Natural killer cell (primary cell): Measurements from ENCODE around the gene AOPEP. TPM values are rescaled to one million over a fixed set of nuclear protein-coding genes. Genes with fewer than 3 reads are reported as not detected.

ENCODE experiments used
- ATAC-seq, 3 donors: fragments of 150-1000 bp in 2 of 3; fragments of 200-7000 bp in 1 of 3; cut with Tn5 transposase; 1 replicate in 1 of 3; 2 replicates in 2 of 3; pipeline ENCODE4 v1.10.0; 2021; ENCODE audit warnings: mild to moderate bottlenecking in 2 of 3, moderate library complexity in 2 of 3
- DNase-seq, 2 donors: peaks; one replicate each; pipeline versions ENCODE4 v3.0.0 to v3.0.0-alpha.2; 2013 to 2021; ENCODE audit warnings: mixed read lengths in 1 of 2
- H3K27ac ChIP-seq: one replicate; pipeline ENCODE4 v1.5.1; 2013; ENCODE audit warnings: mild to moderate bottlenecking, low read length
- H3K27me3 ChIP-seq: one replicate; pipeline ENCODE4 v1.6.1; 2013; ENCODE audit warnings: low read length; ENCODE audit not compliant: control insufficient read depth, insufficient read depth
- H3K36me3 ChIP-seq: one replicate; pipeline ENCODE4 v1.6.1; 2013; ENCODE audit warnings: low read length; ENCODE audit not compliant: control insufficient read depth, insufficient read depth
- H3K4me1 ChIP-seq: one replicate; pipeline ENCODE4 v1.6.1; 2013; ENCODE audit warnings: low read length; ENCODE audit not compliant: control insufficient read depth, insufficient read depth
- H3K4me3 ChIP-seq: one replicate; pipeline ENCODE4 v1.5.1; 2013; ENCODE audit warnings: low read length
- H3K9me3 ChIP-seq: one replicate; pipeline ENCODE4 v1.6.1; 2013; ENCODE audit warnings: low read length; ENCODE audit not compliant: control insufficient read depth, insufficient read depth
- H3K27ac Mint-ChIP-seq, 2 donors: one replicate each; pipeline ENCODE4 v1.8.0; 2022; ENCODE audit warnings: mild to moderate bottlenecking in 2 of 2, mixed read lengths in 2 of 2, moderate library complexity in 1 of 2
- H3K27me3 Mint-ChIP-seq, 2 donors: one replicate each; pipeline ENCODE4 v1.8.0; 2022; ENCODE audit warnings: low read depth in 2 of 2, mixed read lengths in 2 of 2
- H3K36me3 Mint-ChIP-seq: one replicate; pipeline ENCODE4 v1.8.0; 2022; ENCODE audit warnings: mixed read lengths
- H3K4me1 Mint-ChIP-seq, 2 donors: one replicate each; pipeline ENCODE4 v1.8.0; 2022; ENCODE audit warnings: mixed read lengths in 2 of 2
- H3K4me3 Mint-ChIP-seq: one replicate; pipeline ENCODE4 v1.8.0; 2022; ENCODE audit warnings: mild to moderate bottlenecking, moderate library complexity, mixed read lengths
- H3K9me3 Mint-ChIP-seq, 2 donors: one replicate each; pipeline ENCODE4 v1.8.0; 2022; ENCODE audit warnings: mixed read lengths in 2 of 2
- WGBS: methylation state at CpG from one replicate; pipeline ENCODE4 v1.1.7; 2013; ENCODE audit warnings: missing lambda C conversion rate; ENCODE audit not compliant: insufficient coverage; 5-methylcytosine and 5-hydroxymethylcytosine counted together
- intact Hi-C: fragments of 100-400 bp; cut with micrococcal nuclease; formaldehyde crosslinking; loops from one replicate; pipeline ENCODE4 v1.14.2; 2022
- total RNA-seq, 4 donors: library from RNA; stranded (reverse); fragments of 120-200 nt in 1 of 4; gene quantifications; one replicate each; pipeline versions ENCODE4 v1.2.3 to v1.2.4, GENCODE V29; 2013 to 2022
- TF ChIP-seq, protein P1 (sequence below): fragments of 200-600 bp; IDR thresholded peaks from one replicate; pipeline ENCODE4 v1.8.0; 2022; ENCODE audit warnings: antibody characterized with exemption

AOPEP gene
- total RNA-seq, 3 donors from 2014 or later (not counting 1 experiment from before 2014, with no cell fraction given), result 20.1 to 22.6 (median 20.6) TPM

DNA sequence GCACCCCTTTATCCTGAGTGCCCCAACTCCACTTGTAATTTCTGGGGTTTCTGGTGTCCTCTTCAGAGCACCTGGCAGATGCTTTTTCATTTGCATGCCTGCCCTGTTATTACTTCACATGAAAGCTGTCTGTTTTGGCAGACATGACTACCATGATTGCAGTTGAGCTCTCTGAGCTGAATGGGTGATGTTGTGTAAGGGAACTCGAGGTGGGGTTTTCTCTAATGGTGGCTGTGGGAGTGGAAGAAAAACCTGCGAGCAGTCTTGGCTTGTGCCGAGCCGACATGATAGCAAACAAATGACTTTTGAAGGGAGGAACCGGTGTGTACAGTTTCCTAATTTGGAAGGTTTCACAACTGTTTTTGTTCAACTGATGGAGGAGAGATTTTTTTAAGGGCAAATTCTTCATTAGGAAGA is 196.2 kb downstream of the AOPEP start:
- Histone ChIP-seq H3K4me1 (no peaks in the 10 kb centered on the region), H3K36me3 (no peaks in the 10 kb centered on the region), H3K27ac (no peak overlapping the region), H3K27me3 (no peaks in the 10 kb centered on the region), H3K9me3 (no peaks in the 10 kb centered on the region), H3K4me3 (no peak overlapping the region)
- 85% methylated on average over 5 of the region's 5 CpGs for WGBS
- Mint-ChIP-seq H3K4me3 (no peak overlapping the region), H3K27ac (peak overlapping the region in 1 of 2 donors; percentile 35), H3K4me1 (peaks cover 0 to 14% of the 10 kb centered on the region in 2 donors), H3K27me3 (no peaks in the 10 kb centered on the region), H3K9me3 (no peaks in the 10 kb centered on the region), H3K36me3 (no peaks in the 10 kb centered on the region)
- DNase-seq, result no peak
- intact Hi-C loops, result no loop called here
- TF ChIP-seq, protein P1, sequence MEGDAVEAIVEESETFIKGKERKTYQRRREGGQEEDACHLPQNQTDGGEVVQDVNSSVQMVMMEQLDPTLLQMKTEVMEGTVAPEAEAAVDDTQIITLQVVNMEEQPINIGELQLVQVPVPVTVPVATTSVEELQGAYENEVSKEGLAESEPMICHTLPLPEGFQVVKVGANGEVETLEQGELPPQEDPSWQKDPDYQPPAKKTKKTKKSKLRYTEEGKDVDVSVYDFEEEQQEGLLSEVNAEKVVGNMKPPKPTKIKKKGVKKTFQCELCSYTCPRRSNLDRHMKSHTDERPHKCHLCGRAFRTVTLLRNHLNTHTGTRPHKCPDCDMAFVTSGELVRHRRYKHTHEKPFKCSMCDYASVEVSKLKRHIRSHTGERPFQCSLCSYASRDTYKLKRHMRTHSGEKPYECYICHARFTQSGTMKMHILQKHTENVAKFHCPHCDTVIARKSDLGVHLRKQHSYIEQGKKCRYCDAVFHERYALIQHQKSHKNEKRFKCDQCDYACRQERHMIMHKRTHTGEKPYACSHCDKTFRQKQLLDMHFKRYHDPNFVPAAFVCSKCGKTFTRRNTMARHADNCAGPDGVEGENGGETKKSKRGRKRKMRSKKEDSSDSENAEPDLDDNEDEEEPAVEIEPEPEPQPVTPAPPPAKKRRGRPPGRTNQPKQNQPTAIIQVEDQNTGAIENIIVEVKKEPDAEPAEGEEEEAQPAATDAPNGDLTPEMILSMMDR, result no peak
- no peak for ATAC-seq

DNA sequence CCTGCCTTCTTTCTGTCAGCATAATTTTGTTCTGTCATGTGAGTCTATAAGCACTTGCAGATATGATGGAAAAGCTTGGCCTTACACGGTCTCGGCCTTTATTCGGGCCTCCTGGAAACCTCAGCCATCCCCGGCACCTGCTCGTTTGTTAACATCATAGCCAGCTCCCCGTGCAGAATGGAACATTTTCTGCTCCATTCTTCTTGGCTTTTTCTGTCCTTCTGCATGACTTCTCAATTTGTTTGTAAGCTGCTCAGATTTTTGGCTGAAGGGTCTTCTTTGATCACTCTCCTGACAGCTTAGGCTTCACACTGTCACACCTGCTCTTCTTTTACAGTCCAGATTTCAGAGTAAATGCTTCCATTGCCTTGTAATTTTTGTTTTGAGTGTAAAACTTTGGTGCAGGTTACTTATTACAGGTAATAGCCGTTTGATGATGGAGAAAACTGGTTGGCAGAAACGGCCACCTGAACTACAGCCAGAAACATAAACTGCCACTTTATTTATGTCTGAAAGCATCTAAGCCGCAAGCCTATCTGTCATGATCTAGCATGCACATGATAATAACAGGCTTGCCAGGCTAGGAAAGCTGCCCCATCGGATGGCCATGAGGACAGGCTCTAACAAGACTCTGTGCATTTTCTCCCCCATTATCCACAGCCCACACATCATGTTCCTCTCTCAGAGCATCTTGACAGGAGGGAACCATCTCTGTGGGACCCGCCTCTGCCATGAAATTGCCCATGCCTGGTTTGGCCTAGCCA is 197.0 kb downstream of the AOPEP start:
- WGBS, result 95% methylated on average over 11 of the region's 11 CpGs
- Mint-ChIP-seq H3K9me3 (no peaks in the 10 kb centered on the region), H3K27ac (no peak overlapping the region), H3K4me3 (no peak overlapping the region), H3K4me1 (peaks cover 0 to 11% of the 10 kb centered on the region in 2 donors), H3K27me3 (no peaks in the 10 kb centered on the region), H3K36me3 (no peaks in the 10 kb centered on the region)
- DNase-seq, result no peak
- no peaks in the 10 kb centered on the region for H3K9me3 ChIP-seq
- no peaks in the 10 kb centered on the region for H3K27me3 ChIP-seq
- TF ChIP-seq, protein P1, result no peak
- no peaks in the 10 kb centered on the region for H3K36me3 ChIP-seq
- H3K4me3 ChIP-seq, result no peak overlapping the region
- H3K4me1 ChIP-seq, result no peaks in the 10 kb centered on the region
- no peak for ATAC-seq
- H3K27ac ChIP-seq, result no peak overlapping the region
- intact Hi-C loops, result no loop called here

DNA sequence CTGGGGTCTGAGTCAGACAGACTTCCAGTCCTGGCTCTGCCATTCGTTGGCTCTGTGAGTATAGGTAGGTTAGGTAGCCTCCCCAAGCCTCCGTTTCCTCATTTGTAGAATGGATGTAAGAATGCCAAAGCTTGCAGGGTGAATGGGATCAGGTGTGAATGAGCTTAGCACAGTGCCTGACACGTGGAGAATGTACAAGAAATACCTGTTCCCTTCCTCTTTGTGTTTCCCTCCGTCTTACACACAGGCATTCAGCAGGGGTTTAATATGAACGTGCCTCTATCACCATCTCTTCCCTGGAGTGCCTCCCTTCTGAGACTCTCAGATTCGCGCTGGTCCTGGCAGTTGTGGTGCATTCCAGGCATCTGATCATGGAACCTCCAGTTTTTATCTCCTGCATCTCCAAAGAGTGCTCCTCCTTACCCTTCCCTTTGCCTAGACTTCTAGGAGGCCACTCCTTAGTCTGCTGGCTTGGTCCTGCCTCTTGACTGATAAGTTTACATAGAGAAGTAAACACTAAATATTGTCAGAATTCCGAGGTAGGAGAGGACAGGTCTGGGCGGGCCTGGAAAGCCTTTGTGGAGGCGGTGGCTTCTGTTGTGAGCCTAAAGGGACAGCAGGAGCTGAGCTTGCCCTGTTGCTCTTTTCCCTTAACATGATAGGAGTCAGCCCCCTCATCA is 199.4 kb downstream of the AOPEP start:
- no peak for DNase-seq

More for the DNA sequence above, 199.4 kb downstream of the AOPEP start:
- no peak overlapping the region for H3K27ac Mint-ChIP-seq
- H3K4me3 Mint-ChIP-seq, result no peak overlapping the region
- TF ChIP-seq, protein P1, result no peak
- Histone ChIP-seq H3K36me3 (no peaks in the 10 kb centered on the region), H3K4me1 (no peaks in the 10 kb centered on the region), H3K27me3 (no peaks in the 10 kb centered on the region), H3K27ac (no peak overlapping the region), H3K9me3 (no peaks in the 10 kb centered on the region), H3K4me3 (no peak overlapping the region)
- no peaks in the 10 kb centered on the region for H3K27me3 Mint-ChIP-seq
- no peak for ATAC-seq
- H3K36me3 Mint-ChIP-seq, result no peaks in the 10 kb centered on the region
- no peaks in the 10 kb centered on the region for H3K9me3 Mint-ChIP-seq
- 92% methylated on average over 10 of the region's 10 CpGs for WGBS
- intact Hi-C loops, result no loop called here
- H3K4me1 Mint-ChIP-seq, result peaks cover 0 to 18% of the 10 kb centered on the region in 2 donors
